HG03571 (cell line): ENCODE measurements around the gene TMEM175.

ENCODE experiments used
- ATAC-seq: cut with Tn5 transposase; IDR thresholded peaks from one replicate; pipeline ENCODE4 v1.9.1; 2021; ENCODE audit not compliant: unreplicated experiment

The TMEM175 gene

DNA sequence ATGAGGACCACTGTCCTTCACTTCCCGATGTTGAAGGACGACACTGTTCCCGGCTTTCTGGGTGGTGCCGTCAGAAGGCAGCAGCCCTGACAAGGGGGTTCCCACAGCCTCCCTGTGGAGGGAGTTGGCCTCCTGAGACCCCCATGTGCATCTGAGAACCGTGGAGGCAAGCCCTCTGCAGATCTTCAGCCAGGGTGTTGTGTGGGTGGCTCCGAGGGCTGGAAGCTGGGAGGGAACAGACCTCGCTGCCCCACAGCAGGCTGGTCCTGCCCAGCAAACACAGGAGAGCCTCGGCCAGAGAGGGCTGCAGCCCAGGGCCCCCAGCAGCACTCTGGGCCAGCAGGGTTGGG lies 24.9 kb downstream of the TMEM175 start:
- ATAC-seq = no peak

- no peak for ATAC-seq
Observed at GRCh38 chr4:957581-958313, 25.5 kb downstream of the TMEM175 start.

GRCh38 chr4:958314-958665 lies 26.0 kb downstream of the TMEM175 start:
- ATAC-seq = no peak

DNA sequence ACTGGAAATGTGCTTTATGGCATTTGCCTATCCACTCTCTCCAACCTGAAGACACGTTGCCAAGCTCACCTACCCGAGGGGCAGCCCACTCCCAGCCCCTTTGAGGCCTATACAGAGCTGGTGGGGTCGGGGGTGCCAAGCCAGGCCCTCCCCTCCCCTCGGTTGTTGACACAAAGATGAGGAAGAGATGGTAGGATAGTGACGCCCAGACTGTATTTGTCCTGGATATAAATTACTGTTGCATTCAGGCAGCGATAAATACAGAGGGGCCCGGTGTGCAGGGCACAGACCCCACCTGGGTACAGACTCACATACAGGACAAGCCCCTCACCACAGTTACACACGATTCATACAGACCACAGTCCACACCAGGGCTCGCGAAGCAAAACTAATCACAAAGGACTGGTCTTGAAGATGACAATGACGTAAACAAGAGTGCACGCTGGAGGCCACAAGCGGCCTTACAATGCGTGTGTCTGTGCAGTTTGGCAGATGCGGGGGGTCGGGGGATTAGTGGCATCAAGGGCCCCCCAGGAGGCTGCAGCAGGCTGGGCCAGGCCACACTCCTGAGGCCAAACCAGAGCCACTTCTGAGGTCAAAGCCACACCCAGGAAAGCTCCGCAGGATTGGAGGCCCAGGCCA lies 26.6 kb downstream of the TMEM175 start:
- no peak for ATAC-seq

GRCh38 chr4:959338-960139 lies 27.3 kb downstream of the TMEM175 start:
- ATAC-seq = no peak

DNA sequence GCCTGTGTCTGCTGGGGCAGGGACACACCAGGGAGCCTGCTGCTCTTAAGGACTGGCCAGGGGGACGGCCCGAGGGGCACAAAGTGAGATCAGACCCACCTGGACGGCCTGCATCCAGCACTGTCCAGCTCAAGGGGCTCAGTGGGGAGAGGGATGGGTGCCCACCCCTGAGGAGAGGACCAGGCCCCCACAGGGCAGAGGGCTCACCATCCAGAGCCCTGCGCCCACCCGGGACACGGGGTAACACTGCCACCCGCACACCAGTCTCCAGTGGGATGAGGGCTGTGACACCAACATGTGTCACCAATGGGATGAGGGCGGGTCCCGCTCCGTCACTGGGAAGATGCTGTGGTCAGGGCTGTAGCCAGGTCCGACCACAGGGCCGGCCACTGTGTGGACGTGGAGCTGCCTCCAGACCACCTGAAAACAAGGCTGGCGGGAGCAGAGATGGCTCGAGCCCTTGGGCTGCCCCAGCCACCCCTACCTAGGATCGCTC lies 27.9 kb downstream of the TMEM175 start:
- ATAC-seq = no peak

DNA sequence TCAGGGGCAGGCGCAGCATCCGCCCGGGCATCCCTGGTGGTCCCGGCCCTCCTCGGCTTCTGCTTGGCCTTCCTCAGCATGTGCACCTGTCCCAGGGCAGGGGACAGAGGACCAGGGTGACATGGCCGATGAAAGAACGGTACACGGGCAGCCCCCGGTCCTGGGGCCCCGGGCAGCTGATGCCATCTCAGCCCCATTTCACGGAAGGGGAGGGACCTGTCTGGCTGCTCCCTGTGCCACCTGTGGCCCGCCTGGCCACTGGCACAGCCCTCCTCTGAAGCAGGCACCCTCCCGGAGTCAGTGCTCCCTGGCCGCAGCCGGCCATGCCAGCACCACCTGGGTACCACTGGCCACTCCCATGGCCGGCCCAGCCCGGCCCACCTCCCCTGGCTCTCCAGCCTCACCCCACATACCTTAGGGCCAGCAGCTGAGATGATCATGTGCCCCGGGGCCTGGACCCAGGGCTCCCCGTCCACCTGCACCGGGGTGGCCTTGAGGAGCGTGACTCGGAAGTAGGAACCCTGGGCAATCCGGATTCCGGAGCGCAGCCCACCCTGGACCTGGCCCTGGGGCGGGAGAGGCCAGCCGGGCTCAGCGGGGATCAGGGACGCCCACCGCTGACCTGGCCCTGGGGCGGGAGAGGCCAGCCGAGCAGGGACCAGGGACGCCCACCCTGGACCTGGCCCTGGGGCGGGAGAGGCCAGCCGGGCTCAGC lies 28.5 kb downstream of the TMEM175 start:
- no peak for ATAC-seq

- no peak for ATAC-seq
Observed at GRCh38 chr4:961351-962230, 29.3 kb downstream of the TMEM175 start.

DNA sequence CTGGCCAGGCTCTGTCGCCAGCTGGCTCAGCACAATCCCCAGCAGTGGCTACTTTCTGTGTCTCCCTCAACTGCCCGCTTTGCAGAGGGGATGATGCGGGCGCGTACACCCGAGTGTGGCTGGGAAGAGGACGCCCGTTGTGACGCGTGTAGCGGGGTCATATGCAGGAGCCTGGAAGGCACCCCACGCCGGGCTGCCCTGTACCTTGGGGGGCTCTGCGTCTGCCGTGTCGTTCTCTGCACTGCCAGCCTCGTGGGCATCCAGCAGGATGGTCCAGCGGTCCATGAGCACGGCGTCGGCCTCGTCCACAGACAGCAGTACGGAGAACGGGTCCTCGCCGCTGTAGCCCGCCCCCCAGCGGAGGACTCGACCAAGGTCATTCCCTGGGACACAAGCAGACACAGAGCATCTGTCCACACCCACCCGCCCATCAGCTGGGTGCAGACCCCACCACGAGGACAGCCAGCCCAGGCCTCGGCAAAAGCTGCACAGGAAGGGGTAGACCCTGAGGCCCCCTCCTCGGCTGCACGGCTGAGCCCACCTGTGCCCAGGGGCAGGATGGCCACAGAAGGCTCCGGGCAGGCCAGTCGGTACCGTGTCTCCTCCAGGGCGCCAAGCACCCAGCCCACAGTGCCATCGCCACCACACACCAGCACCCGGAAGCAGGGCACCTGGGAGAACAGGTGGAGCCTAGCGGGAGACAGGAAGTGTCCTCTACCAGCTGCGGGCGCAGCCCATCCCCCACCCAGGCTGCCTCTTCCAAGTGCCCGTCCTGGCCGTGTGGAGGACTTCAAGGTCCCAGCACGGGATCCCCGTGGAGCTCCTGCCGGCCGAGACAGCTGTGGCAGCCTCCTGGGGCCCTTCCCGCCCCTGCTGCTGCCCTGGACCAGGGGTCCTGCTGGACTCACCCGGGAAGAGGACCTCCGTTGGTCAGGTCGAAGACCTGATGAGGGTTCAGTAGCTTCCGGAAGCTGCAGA lies 30.3 kb downstream of the TMEM175 start:
- ATAC-seq = no peak

DNA sequence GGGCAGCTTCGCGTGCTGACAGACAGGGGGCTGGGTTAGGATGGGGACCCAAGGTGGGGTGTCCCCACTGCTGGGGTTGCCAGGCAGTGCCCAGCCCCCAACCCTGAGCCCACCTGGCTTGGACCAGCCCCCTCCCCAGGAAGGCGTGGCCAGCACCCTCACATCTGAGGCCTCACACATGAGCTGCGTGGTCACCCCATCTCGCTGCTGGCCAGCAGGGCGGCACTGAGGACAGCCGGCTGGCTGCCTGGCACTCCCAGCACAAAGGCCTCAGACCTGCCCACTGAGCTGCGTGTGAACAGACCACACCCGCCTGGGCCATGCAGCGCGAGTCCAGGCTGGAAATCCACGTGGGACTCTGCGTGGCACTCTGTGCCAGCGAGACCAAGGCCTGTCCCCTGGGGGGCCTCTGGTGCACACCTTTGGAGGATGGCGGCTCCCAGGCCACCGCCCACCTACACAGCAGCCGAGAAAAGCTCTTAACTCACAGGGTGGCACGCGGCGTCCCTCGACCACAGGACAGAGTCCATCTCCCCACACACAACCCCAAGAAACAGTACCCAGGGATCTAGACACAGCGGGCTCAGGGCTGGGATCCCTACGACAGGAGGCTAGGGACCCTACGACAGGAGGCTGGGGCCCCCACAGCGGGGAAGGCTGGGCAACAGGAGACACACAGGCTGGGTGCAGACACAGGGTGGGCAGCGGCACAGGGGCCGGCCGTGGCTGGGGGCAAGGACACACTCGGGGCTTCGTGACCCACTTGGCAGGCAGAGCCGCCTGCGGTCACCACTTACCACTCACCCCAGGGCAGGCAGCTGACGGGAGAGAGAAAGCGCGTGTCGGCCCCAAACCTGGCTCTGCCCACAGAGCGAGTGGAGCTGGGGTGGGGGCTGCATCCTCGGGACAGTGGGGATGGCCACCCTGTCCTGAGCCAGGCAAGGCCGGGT lies 31.3 kb downstream of the TMEM175 start:
- no peak for ATAC-seq

DNA sequence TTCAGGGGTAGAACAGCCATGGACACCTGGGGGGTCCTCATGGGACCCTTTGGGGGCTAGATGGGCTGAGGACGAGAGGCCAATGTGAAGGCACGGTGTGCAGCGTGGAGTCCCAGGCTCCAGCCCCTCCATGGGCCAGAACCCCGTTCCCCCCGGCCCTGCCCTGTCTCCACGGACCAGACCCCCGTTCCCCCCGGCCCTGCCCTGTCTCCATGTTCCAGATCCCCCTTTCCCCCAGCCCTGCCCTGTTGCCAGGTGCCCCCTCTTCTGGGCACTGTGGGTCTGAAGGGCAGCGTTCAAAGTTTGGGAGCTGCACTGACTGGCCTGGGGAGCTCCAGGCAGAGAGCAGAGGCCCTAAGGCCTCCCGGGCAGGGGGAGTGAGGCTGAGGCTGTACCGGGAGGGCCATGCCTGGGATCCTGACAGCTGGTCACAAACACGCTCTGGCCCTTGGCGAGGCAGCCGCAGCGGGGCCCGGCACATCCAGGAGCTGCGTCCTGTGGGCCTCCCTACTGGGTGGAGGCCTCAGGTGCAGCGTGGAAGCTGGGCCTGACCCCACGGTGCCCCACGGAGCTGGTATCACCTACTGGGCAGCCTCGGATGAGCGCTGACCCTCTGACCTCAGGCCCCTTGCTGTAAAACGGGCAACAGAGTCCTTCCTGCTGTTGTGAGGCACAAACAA lies 32.2 kb downstream of the TMEM175 start:
- ATAC-seq = no peak

DNA sequence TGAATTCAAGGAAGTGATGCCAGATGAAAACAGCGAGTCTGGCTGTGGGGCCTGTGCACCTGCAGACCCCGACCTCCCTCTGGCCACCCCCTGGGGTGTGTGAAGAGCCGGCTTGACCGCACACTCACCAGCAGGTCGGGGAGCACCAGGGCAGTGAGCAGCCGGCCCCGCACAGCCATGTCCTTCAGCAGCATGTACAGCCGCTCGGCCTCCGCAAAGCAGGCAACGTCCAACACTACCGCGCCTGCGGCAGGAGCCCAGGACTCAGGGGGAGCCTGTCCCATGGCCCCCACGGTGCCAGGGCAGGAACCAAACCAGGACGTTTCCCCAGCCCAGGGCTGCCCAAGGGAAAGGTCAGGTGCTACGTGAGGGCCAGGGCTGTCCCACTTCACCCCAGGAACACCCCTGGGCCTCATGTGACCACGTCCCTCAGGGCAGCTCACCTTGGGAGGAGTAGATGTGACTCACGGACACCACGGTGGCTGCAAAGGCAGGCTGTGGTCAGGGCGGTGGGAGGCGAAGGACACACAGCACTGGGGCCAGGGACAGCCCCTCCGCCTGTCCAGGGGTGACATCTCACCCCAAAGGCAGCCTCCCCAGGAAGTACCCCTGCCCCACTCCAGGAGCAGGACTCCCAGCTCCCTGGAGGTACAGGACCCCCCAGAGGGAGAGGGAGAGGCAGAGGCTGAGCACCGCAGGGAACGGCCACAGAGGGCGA lies 32.9 kb downstream of the TMEM175 start:
- no peak for ATAC-seq

GRCh38 chr4:965766-966134 lies 33.5 kb downstream of the TMEM175 start:
- no peak for ATAC-seq

DNA sequence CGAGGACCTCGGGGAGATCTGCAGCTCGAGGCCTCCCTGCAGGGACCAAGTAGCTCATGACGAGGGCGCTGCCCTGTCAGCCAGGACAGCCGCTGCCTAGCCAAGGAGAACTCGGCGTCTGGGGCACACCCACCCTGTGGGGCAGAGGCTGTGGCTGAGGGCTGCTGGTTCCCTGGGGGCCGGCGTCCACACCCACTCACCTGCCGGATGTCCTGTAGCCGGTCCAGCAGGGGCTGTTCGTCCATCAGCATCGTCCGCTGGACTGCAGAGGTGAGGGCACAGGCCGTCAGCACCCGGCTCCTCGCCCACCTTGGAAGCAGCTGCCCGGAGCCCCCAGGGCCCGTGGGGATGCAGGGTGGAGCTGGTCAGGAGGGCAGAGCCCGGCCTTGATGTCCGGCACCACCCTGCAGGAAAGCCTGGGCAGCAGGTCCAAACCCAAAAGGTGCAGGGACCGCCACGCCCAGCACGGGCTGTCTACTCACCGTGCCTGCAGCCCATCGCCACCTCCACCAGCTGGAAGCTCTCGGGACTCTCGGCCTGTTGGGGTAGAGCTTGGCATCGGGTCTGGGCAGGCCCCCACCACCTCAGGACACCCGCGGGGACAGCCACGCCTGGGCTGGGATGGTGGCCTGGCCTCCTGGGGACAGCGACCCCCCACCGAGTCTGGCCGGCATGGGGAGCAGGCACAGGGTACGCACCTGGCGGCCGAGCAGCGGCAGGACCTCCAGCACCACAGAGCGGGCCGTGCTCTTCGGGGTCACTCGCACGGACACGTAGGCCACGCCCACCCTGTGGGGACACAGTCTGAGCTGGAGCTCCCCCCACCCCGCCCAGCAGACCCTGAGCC lies 34.2 kb downstream of the TMEM175 start:
- no peak for ATAC-seq

DNA sequence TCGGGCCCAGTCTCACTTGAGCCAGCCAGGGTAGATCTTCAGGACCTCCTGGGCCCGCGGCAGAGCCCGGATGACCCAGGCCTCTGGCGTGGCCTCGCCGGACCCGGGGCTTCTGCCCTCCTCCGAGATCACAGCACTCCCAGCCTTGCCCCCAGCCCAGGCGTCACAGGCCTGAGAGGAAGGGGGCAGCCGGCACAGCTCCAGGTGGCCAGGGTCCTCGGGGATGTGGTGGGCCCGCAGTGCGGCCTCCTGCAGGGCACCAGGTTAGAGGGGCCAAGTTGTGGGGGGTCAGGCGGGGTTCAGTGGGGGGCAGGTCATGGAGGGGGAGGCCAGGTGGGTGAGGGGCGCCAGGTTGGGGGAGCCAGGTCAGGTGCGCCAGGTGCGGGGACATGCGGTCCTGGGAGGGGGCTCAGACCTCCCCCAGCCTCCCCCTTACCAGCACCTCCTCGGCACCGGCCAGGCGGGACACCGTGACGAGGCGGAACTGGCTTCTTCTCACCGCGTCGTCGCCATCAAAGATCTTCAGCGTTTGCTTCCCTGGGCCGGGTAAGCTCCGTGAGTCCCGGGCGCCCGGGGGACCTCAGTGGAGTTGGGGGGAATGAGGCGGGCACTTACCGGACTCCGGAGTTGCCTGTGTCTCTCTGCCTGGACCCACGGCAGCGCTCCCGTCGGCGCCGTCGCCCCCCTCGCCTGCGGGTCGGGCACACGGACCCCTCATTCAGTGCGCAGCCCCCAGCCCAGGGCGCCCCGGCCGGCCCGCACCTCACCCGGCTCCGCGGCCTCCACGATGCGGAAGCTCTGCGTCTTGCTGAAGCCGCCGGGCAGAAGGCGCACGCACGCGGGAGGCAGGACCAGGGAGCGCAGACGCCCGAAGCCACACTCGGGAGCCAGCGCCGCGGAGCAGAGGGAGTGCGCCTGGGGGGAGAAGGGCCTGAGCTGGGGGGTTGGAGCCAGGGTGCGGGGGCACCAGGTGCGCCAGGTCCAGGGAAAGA lies 35.1 kb downstream of the TMEM175 start:
- no peak for ATAC-seq
